COR-L47 (cell line): ENCODE data around the gene NDUFB6.
"Not testable (repeated sequence)": the region's sequence is repeated elsewhere in the genome, so short reads cannot be mapped to it uniquely, and the experiment has no call there.

ENCODE experiments used
- DNase-seq: peaks from one replicate; lab custom pipeline; 2025; lab: John Stamatoyannopoulos, UW

The NDUFB6 gene

DNA sequence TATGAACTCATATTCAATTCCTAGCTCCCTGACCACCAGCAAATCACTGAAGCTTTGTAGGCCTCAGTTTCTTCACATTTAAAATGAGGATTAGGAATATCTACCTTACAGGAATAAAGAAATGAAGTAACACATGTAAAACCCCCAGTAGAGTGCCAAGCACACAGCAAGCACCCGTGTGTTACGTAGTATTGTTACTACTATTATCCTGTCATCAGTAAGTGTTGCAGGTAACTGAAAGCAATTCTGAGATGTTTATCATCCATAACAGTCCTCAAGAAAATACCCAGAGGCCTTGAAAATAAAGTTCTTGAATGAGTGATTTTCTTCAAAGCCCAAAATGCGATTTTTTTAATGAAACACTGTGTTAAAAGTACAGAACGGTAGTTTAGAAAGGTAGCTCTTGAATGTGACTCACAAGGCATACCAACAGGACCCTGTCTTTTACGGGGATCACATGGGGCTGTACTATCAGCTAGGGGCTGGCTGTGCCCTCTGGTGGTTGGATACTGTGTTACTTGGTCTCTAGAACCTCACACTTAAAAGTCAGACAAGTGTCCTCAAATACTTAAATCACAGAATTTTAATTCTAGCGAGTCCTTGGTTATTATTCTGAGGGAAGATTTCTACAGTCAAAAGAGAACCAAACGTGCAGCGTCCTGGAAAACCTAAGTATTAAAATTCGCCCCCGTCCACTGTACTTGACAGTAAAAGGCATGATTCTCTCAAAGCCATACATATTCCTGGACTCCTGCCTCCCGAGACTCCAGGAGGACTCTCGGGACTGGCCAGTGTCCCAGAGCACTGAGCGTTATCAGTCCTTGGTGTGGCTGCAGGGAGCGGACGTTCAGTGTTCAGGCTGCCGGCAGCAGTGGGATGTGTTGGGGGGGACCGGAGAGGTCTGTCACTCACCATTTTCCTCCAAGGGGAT lies 725 bp downstream of the NDUFB6 start:
- peak; percentile 62 for DNase-seq

DNA sequence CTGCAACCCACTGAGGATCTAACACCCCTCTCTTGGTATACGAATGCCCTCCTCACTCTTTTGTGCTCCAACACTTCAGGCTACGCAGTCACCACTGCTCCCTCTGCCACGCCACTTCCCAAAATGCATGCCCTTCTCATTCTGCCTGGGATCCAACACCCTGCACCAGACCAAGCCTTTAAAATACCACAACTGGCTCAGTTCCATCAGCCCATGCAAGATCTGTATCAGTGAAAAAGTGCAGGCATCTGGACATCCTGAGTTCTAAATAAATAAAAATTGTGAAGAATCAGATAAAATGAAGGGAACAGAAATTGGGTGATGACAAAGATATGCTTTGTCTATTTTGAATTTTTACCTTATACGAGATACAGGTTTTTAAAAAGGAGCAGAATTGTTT lies 2.7 kb downstream of the NDUFB6 start:
- no peak for DNase-seq

DNA sequence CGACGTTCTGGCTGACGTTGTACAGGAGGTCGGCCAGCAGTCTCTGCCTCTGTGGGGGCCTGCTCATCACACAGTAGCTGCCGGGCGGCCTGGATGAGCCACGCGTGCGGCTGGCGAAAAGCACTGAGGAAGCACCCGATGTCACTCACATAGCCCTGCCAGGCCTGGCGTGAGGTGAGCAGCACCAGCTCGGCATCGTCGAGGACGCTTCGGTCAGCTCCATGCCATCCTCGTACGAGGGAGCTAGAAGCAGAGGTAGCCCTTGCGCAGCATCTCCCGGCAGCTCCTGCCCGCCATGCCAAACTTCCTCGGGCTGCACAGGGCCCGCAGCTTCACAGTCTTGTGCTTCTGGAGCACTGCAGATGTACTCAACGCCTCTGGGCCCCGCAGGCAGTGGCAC lies 6.2 kb downstream of the NDUFB6 start:
- DNase-seq = no peak

DNA sequence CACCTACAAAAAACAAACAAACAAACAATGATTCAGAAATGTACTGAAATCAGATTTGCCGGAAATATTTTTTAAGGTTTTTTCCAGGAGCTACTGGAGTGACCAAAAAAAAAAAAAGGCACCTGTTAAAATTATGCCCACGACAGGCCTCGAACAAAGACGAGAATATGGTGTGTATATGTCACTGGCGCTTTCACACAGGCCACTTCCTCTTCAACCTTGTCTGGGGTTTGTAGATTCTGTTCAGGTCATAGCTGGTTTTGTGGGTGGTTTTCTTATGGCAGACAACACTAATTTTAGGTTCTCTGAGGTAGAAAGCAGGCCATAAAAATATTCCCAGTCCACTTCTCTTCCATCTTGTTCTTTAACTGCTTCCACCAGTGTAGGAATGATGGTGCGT lies 7.0 kb downstream of the NDUFB6 start:
- DNase-seq = no peak

DNA sequence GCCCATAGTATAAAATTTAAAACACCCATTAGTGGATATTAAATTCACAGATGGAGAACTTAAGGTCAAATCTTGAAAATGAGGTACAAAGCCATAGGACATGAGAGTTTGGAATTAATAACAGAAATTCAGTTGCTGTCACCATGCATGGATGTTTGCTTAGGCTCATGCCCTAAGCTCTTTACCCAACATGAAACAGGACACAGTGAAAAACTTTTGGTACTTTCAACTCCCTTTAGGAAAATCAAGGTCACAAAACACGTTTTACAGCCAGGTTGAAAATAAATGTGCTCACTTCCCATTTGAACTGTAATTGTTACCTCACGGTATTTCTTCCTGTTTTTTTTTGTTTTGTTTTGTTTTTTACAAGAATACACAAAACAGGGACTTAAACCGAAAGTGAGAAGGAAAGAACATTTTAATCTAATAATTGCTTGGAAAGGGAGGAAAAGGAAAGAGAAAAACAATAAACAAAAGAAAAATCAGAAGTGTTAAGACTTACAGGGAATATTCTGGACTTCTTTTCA lies 14.5 kb downstream of the NDUFB6 start:
- no peak for DNase-seq

DNA sequence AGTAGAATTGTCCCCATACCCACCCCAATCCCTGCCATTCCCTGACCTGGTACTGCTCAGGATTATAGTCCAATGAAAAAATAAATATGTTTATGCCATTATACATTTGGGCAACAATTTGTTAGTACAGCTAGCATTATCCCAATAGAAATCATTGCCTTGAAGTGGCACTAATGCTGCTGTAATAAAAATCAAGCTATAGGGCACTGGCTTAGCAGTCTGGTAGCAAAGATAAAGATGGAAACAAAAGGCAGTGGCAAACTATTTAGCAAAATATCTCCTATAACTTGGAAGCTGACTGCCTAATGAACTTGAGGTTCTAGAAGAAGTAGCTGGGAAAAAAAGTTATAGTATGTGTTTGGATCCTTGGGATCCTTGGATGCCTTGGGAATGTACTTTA lies 18.4 kb downstream of the NDUFB6 start:
- no peak for DNase-seq

DNA sequence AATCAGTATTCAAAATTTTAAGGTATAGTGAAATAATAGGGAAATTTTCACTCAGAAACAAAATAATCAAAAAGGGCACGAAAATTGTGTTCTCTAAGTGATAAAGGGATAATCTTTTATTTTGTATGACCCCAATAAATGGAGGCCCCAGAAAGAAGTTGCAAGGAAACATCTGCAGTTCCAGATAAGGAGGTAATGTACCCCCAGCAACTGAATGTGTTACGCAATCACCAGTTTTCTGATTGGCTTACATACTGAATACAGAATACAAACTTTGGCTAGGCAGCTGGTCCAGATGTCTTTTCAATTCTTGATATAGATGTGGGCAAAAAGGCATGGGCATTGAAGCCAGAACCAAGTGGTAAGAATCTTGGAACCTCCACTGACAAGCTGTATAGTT lies 18.9 kb downstream of the NDUFB6 start:
- no peak for DNase-seq

DNA sequence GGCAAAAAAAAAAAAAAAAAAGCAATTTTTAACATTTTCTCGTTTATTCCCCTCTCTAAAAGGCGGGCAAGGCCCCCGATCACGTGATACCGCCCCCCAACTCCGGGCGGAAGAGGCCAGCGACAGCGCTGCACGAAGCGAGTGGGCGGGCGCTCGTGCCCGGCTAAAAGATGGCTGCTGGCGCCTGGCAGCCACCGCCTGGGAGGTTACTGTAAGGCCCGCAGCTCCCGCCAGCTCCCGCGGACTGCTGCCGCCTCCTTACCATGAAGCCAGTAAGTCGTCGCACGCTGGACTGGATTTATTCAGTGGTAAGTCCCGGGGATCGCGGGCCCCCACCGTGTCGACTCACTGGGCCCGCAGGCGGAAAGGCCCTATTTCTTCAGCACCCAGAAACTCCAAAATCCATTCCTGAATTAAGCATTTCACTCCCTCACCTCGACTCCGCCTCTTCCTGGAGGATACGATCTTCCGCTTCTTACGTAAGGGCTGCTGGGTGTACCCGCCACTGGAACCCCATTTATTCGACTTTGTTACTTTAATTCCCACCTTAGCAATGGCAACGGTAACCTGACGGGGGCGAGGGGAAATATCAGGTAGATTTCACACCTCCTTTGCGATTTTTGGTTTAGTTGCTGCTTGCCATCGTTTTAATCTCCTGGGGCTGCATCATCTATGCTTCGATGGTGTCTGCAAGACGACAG lies 20.6 kb downstream of the NDUFB6 start, which contains the start of the genes SMIM27 and TOPORS:
Gene SMIM27 (plus strand): TSS at position 156 of the 701 bp plus-strand sequence. CDS start 108 bp downstream, at position 264.
Gene TOPORS (minus strand): TSS at position 415 of the 701 bp plus-strand sequence. CDS start 150 bp downstream, at position 265.
- DNase-seq = peak; percentile 89

DNA sequence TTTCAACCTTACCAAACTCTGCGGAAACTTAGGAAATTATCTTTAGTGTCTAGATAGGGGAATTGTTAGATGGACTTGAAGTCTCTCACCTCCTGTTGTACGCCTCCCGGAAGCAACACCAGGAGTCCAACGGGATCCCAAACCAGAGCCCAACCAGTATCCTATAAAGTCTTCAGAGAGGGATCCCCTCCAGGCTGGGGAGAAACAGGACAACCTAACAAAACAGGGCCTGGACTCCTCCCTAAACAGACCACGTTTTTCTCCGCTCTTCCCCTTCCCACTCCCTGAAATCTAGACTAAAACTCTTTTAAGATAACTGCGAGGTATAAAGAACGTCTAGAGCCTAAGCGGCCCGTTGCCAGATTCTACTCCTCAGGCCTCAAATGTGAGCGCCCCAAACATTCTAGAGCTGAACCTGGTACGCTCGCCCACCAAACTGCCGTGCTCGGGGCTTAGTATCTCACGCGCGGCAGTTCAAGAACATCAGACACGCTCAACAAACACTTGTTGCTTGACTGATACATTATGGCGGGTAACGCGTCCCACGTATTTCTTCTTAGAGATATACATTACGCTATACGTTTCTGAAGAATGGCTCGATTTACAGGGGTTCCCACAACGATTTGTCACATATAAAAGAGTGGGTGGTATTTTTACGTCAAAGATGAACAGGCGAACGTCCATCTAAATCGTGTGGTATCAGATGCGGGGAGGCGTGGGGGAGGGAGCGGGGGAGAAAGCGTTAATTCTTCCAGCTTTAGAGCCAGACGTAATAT lies 21.5 kb downstream of the NDUFB6 start:
- peak; percentile 29 for DNase-seq

DNA sequence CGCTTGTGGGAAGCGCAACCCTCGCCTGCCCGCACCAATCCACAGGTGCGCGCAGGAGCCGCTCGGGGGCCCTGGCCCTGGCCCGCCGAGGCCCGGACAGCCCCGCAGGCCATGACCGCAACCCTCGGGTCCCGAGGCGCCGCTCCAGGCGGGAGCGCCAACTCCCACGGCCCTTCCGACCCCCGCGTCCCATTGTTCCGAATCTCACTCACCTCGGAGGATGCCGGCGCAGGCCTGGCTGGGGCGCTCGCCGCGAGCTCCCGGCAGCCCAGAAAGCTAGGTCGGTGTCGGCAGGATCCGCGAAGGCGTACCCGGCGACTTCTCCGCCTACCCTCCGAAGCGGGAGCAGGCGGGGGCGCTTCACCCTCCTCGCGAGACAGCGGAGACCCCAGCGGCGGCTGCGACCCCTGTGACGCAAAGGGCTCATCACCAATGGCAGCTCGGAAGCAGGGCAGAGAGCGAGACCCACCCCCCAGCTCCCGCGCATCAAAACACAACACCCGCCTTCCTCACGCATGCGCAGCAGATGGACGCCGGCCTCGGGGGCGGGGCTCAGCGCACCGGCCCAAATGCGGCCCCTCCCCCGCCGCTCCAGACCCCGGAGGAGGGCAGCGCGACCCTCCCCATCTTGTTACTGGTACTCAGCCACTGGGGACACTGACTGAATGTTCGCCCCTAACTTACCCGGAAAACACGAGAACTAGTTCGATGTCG lies 22.2 kb downstream of the NDUFB6 start:
- DNase-seq = peak; percentile 93

DNA sequence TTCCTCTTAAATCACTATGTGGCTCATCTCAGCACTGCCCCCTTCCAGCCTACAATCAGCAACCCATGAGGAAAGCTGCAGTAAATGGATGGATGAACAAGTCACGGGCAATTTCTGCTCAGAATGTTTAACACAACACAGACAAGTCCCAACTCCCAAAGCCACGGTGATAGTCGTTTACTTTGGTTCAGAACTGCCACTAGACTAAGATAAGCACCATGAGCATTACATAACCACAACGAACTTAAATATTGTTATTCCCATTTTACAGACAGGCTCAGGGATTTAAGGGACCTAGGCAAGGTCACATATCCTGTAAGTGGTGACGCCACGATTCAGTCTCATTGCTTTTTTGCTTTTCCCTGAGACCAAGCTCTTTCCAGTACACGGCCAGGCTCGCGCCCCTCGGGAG lies 22.8 kb downstream of the NDUFB6 start:
- no peak for DNase-seq

DNA sequence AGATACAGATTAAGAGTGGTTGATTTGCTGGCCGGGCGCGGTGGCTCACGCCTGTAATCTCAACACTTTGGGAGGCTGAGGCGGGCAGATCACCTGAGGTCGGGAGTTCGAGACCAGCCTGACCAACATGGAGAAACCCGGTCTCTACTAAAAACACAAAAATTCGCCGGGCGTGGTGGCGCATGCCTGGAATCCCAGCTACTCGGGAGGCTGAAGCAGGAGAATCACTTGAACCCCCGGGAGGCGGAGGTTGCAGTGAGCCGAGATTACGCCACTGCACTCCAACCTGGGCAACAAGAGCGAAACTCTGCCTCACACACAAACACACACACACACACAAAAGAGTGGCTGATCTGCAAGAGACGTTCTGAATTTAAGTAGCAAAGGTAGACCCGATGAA lies 24.7 kb downstream of the NDUFB6 start:
- not testable (repeated sequence) for DNase-seq

DNA sequence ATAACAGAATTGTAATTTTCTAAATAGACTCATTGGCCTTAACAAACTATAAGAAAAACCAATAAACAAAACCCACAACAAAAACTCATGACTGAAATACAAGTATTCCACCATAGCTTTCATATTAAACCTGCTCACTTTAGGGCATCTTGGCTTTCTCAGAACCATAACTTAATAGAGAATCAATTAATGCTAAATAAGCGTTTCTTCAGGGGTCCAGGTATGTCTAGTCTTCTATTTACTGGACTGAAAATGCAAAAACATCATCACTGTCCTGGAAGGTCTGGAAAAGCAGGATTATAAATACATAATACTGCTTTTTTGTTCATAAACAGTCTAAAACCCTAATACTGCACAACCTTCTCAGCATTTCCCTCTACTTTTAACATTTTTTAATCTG lies 27.1 kb downstream of the NDUFB6 start:
- DNase-seq = no peak

DNA sequence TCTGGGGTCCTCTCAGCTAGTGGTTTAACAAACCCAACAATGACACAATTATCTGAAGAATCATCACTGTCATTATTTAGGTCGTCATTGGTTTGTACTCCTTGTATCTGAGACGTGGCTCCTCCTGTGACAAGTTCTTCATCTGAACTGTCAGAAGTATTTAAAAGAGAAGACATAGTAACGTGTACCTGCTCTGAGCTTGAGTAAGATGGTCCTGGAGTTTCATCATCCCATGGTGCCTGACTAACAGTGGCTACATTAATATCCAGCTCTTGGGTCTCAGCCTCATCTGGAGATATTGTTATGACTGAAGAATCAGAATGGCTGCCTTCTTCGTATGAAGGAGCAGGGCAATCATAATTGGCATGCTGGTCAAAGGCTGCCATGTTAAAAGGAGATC lies 29.9 kb downstream of the NDUFB6 start:
- DNase-seq = no peak

DNA sequence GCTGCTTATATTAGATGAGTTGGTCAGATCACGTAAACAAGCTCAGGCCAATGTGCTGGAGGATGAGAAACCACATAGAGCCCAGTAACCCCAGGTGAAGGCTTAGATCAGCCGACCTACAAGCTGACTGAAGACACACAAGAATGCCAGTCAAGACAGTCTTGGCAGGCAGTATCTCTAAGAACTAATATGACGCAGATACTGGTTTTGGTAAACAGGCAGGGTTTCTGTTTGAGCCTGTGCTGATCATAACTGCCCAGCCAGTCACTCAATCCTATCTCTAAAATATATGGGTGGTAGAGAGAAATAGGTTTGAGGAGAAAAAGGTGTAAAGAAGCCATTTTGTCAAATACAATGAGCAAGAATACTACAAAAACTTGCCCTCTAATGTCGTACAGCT lies 39.1 kb downstream of the NDUFB6 start:
- no peak for DNase-seq

DNA sequence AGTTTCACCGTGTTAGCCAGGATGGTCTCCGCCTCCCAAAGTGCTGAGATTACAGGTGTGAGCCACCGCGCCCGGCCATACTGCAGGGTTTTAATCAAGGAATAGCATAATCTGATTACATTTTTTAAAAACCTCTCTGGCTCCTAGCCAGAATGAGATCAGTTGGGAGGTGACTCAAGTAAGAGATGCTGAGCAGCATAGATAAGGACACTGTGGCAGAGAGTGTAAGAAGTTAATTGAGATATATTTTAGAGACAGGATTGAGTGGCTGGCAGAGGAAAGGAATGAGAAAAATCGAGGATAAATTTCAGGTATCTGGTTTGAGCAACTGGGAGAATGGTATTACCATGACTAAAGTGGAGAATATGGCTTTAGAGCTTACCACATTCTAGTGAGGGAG lies 39.6 kb downstream of the NDUFB6 start:
- no peak for DNase-seq

DNA sequence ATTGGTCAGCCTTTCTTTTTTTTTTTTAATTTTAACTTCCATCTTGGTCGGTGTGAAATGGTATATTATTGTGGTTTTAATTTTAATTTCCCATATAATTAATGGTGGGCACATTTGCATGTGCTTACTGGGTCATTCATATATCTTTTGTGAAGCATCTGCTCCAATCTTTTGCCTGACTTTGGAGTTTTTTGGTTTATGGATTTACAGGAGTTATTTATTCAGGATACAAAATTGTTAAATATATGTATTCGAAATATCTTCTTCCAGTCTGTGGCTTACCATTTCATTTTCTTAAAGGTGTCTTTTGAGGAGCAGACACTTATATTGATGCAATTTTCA lies 46.3 kb downstream of the NDUFB6 start:
- no peak for DNase-seq

DNA sequence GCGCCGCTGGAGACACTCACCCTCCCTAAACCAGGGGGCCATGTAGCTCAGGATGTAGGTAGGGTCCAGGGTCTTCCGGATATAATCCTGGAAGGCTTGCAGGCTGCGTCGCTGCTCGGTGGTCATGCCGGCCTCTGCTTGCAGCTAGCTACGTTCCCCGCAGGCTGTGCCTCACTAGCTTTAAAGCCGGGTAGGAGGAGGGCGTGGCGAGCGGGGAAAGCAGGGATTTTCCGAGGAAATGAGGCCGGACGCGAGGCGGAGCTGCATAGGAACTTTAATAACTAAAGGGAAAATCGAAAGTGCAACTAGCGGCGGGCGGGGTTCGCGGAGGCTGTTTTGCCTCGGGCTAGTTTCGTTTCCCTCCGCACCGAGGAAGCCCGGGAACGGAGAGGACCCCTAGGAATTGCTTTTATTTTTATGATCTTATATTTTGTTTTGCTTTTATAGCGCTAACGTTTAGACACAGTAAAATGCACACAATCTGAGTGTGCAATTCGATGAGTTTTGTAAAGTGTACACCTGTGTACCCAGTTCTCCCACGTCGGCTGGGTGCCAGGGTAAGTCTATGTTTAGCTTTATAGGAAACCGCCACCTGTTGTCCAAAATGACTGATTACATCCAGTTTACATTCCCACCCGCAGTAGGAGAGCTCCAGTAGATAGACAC lies 46.8 kb downstream of the NDUFB6 start, which contains the start of gene RIGI:
Gene RIGI (minus strand): TSS at position 156 of the 666 bp plus-strand sequence. CDS start 30 bp downstream, at position 126.
- DNase-seq = peak; percentile 92

DNA sequence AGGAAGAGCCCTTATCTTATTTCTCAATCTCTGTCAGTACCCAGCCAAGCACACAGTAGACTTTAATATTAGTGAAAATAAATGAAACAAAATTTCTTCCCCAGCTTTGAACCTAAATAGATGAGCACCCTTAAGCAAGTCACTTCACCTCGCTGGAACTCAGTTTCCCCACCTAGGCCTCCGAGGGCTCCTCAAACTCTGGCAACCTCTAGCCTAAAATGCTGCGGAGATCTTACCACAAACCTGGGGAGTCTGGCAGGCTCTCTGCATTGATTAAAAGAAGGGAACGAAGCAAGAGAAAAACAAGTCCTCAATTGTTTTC lies 47.3 kb downstream of the NDUFB6 start:
- no peak for DNase-seq

DNA sequence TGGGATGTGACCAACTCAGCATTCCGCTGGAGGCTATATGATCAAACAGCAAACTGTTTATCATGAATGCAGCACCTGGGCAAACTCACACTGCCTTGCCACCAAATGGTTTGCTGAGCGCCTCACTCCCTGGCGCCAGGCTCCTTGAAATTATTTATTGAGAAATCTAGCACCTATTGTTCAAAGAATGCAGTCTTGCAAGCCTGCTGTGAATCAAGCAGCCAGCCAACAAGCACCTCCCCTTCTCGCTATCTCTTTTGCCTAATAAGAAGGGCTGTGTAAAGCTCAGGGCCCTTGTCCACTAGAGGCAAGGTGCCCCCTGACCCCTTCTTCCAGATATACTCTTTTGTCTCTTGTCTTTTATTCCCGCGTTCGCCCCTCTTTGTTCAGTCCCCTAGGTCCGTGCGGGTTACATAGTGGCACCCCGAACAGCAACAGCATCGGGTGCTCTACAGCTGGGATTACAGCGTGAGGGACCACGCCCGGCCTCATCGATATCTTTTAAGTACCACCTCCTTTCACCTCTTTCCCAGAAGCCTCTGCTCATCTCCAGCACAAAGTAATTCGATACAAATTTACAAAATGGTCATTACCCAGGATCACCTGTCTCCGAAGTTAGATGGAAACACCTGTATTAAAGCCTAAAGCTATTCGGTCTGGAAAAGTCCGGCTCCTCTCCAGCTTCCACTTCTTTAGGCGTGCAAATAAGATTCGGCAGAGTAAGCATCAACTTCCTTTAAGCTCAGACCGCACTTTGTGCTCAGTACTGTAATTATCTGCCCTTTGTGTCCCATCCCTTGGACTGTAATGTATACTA lies 47.9 kb downstream of the NDUFB6 start:
- peak; percentile 42 for DNase-seq
